ENCODE measurements around the gene PIGQ. TPM values are rescaled to one million over a fixed set of nuclear protein-coding genes. Genes with fewer than 3 reads are reported as not detected.

PIGQ gene
- total RNA-seq, 1 donor from 2014 or later, result 86.7 TPM

GRCh38 chr16:548586-548985 lies 21.2 kb upstream of the PIGQ start:
- Mint-ChIP-seq H3K4me3 (no peak overlapping the region), H3K27ac (no peak overlapping the region), H3K36me3 (no peaks in the 10 kb centered on the region), H3K27me3 (ENCODE audit: low read depth) (no peaks in the 10 kb centered on the region), H3K4me1 (no peaks in the 10 kb centered on the region), H3K9me3 (no peaks in the 10 kb centered on the region)
- DNase-seq (ENCODE audit: low spot score in 2 of 2, unreplicated experiment in 2 of 2), result no peak
- TF ChIP-seq, protein P1, sequence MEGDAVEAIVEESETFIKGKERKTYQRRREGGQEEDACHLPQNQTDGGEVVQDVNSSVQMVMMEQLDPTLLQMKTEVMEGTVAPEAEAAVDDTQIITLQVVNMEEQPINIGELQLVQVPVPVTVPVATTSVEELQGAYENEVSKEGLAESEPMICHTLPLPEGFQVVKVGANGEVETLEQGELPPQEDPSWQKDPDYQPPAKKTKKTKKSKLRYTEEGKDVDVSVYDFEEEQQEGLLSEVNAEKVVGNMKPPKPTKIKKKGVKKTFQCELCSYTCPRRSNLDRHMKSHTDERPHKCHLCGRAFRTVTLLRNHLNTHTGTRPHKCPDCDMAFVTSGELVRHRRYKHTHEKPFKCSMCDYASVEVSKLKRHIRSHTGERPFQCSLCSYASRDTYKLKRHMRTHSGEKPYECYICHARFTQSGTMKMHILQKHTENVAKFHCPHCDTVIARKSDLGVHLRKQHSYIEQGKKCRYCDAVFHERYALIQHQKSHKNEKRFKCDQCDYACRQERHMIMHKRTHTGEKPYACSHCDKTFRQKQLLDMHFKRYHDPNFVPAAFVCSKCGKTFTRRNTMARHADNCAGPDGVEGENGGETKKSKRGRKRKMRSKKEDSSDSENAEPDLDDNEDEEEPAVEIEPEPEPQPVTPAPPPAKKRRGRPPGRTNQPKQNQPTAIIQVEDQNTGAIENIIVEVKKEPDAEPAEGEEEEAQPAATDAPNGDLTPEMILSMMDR (IDR thresholded peaks at IDR 0.05; ENCODE audit: unreplicated experiment), result no peak

DNA sequence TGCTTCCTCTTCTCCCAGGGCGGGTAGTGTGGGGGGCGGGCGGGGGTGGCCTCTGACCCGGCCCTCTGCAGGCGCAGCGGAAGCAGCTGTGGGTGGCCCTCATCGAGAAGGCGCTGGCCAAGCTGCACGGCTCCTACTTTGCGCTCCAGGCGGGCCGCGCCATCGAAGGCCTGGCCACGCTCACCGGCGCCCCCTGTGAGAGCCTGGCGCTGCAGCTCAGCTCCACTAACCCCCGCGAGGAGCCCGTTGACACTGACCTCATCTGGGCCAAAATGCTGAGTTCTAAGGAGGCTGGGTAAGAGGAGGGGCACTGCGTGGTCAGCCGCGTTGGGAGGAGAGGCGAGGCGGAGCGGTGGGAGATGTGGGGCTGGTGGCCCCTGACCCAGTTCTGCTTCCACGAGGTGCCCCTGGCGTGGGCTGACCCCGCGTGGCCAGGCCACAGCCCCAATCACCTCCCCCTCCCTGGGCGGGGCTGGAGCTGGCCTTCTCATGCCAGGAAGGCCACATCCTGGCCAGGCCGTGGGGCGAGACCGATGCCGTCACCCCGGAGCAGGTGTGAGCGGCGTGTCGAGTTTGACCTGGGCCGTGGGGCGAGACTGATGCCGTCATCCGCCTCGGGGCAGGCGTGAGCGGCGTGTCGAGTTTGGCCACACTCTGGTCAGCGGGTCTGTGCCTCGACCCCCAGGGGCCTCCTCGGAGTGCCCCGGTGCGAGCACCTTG lies 20.1 kb upstream of the PIGQ start:
- Mint-ChIP-seq H3K4me3 (no peak overlapping the region), H3K9me3 (no peaks in the 10 kb centered on the region), H3K36me3 (peaks cover 2% of the 10 kb centered on the region), H3K27ac (no peak overlapping the region), H3K27me3 (ENCODE audit: low read depth) (no peaks in the 10 kb centered on the region), H3K4me1 (no peaks in the 10 kb centered on the region)
- no peak for DNase-seq (ENCODE audit: low spot score in 2 of 2, unreplicated experiment in 2 of 2)
- TF ChIP-seq, protein P1 (IDR thresholded peaks at IDR 0.05; ENCODE audit: unreplicated experiment), result no peak

- no peak overlapping the region for H3K4me3 Mint-ChIP-seq
Measured at GRCh38 chr16:551210-551609, 18.6 kb upstream of the PIGQ start.

DNA sequence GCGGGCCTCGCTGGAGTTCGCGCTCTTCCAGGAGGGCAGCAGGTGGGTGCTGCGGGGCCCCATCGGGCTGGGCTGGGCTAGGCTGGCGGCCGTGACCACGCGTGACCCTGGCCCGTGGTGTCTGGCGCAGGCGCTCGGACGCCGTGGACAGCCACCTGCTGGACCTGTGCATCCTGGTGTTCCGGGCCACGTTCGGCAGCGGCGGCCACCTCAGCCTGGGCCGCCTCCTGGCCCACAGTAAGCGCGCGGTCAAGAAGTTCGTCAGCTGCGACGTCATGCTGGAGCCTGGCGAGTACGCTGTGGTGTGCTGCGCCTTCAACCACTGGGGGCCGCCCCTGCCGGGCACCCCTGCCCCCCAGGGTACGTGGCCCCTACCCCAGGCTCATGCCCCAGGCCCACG lies 17.6 kb upstream of the PIGQ start:
- no peak overlapping the region for H3K27ac Mint-ChIP-seq
- peaks cover 2% of the 10 kb centered on the region for H3K36me3 Mint-ChIP-seq
- no peaks in the 10 kb centered on the region for H3K9me3 Mint-ChIP-seq
- H3K4me1 Mint-ChIP-seq, result no peaks in the 10 kb centered on the region
- H3K4me3 Mint-ChIP-seq, result no peak overlapping the region
- peaks cover 2% of the 10 kb centered on the region for H3K27me3 Mint-ChIP-seq (ENCODE audit: low read depth)
- TF ChIP-seq, protein P1 (IDR thresholded peaks at IDR 0.05; ENCODE audit: unreplicated experiment), result no peak
- no peak for DNase-seq (ENCODE audit: low spot score in 2 of 2, unreplicated experiment in 2 of 2)

More at GRCh38 chr16:551210-551609, 18.6 kb upstream of the PIGQ start:
- Mint-ChIP-seq H3K4me1 (no peaks in the 10 kb centered on the region), H3K27me3 (ENCODE audit: low read depth) (no peaks in the 10 kb centered on the region), H3K9me3 (no peaks in the 10 kb centered on the region), H3K27ac (no peak overlapping the region), H3K36me3 (peaks cover 2% of the 10 kb centered on the region)
- DNase-seq (ENCODE audit: low spot score in 2 of 2, unreplicated experiment in 2 of 2), result no peak
- TF ChIP-seq, protein P1 (IDR thresholded peaks at IDR 0.05; ENCODE audit: unreplicated experiment), result no peak

DNA sequence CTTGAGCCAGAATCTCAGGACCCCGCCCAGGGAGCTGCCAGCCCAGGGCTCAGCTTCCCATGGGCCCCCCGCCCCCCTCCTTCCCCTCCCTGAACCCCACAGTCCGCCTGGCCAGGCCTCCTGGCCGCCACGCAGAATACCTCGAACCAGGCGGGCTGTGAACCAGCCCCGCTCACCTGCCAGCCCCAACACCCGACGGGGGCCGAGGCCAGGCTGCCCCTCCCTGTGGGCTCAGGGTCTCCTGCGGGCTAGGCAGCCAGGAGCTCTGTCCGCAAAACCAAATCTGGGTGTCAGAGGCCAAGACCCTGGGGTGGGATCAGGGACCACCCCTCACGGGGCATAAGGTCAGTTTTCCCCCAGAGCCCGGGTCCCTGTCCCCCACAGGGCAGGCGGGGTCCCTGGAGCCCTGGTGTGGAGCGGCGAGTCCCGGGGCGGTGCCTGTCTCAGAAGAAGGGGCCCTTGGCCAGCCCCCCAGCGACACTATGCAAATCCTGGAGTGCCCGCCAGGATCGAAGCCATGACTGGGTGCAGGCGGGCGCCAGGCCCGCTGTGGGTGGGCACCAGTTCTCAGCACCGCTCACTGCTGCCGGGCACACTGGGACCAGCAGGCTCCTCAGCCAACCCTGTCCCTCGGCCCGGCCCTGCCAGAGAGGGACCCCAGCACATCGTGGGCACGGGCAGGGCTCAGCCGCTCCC lies 16.0 kb upstream of the PIGQ start:
- no peaks in the 10 kb centered on the region for H3K4me1 Mint-ChIP-seq

More for the DNA sequence above, 16.0 kb upstream of the PIGQ start:
- Mint-ChIP-seq H3K36me3 (peaks cover 2% of the 10 kb centered on the region), H3K27me3 (ENCODE audit: low read depth) (peaks cover 17% of the 10 kb centered on the region), H3K27ac (no peak overlapping the region), H3K4me3 (no peak overlapping the region), H3K9me3 (no peaks in the 10 kb centered on the region)
- DNase-seq (ENCODE audit: low spot score in 2 of 2, unreplicated experiment in 2 of 2), result no peak
- TF ChIP-seq, protein P1 (IDR thresholded peaks at IDR 0.05; ENCODE audit: unreplicated experiment), result no peak

Data from mesothelial cell of epicardium (in vitro differentiated cells).